A549 treated with AZD9567 at 1 μM for 4 hours (cell line): ENCODE measurements around the gene OPN1LW. TPM values are rescaled to one million over a fixed set of nuclear protein-coding genes. Genes with fewer than 3 reads are reported as not detected.

Experiments used
- total RNA-seq: library from RNA; stranded (reverse); fragments of 200-300 nt; extraction: Qiagen RNA extraction; gene quantifications from 5 replicates; pipeline ENCODE4 v1.2.3, GENCODE V29; 2022; ENCODE audit not compliant: insufficient read depth

OPN1LW gene
- not detected in 5 replicates for total RNA-seq

DNA sequence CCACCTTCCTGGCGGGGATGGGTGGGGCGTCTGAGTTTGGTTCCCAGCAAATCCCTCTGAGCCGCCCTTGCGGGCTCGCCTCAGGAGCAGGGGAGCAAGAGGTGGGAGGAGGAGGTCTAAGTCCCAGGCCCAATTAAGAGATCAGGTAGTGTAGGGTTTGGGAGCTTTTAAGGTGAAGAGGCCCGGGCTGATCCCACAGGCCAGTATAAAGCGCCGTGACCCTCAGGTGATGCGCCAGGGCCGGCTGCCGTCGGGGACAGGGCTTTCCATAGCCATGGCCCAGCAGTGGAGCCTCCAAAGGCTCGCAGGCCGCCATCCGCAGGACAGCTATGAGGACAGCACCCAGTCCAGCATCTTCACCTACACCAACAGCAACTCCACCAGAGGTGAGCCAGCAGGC is at the start of gene OPN1LW:
Gene OPN1LW, plus strand, starts transcription at position 234 of the 400 bp plus-strand sequence. Its CDS starts 41 bp downstream, at position 275.

DNA sequence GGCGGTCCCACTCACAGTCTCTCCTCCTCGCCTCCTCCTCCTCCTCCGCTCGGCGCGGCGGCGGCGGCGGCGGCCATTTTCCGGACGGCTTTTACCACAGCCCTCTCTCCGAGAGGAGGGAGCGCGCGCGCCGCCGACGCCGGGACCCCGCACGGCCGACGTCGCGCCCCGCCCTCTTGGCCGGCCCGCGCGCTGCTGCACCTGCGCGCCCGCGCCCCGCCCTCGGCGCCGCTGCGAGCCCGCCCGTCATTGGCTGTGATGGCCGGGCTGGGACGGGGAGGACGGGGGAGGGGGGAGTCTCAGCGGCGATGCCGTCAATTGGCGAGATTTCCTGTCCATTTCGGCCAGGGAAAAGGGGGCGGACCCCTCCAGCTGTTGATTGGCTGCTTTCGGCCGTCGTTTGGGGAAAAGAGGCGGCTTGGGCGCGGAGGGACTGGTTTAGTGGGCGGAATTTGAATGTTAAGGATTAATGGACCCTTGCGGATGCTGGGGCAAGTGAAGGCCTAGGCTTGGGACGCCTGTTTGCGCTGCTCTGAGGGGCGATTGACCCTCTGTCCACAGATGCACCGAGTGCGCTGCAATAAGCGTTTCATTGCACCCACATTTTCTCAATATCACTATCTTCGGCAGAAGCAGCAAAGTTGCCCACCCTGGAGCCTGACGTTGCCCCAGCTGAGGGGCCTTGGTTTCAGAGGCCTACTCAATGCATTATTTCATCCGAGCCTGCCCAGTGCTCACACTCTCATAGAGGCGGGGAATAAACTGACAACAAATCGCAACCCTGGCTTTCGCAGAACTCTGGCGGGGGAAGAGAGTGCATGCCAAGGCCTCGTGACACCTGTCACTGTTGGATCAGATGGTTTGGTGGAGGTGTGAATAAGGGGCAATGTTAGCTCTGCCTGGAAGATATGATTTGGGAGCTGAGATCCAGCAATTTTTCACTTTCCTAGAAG is 46.2 kb upstream of the OPN1LW start, which contains the start of gene MECP2:
Gene MECP2, minus strand, starts transcription at position 129 of the 953 bp plus-strand sequence.

DNA sequence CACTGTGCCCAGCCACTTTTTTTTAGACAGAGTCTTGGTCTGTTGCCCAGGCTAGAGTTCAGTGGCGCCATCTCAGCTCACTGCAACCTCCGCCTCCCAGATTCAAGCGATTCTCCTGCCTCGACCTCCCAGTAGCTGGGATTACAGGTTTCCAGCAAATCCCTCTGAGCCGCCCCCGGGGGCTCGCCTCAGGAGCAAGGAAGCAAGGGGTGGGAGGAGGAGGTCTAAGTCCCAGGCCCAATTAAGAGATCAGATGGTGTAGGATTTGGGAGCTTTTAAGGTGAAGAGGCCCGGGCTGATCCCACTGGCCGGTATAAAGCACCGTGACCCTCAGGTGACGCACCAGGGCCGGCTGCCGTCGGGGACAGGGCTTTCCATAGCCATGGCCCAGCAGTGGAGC is 38.3 kb downstream of the OPN1LW start, which contains the start of gene OPN1MW:
Gene OPN1MW, plus strand, starts transcription at position 301 of the 400 bp plus-strand sequence. Its CDS starts 82 bp downstream, at position 383.

Other genes starting within 250 kb of the OPN1LW start
- not detected in 5 replicates for gene AVPR2, start 239.6 kb upstream of the OPN1LW start, total RNA-seq
- gene ARHGAP4, start 218.0 kb upstream of the OPN1LW start, total RNA-seq = 1.3 to 2.2 TPM (median 2.0 TPM) in 4 of 5 replicates, not detected in the other
- gene NAA10, start 209.2 kb upstream of the OPN1LW start, total RNA-seq = 188 to 246 TPM (median 219 TPM) in 5 replicates
- 0.22 TPM in 1 of 5 replicates, not detected in the others for gene RENBP, start 199.6 kb upstream of the OPN1LW start, total RNA-seq
- gene HCFC1, start 172.4 kb upstream of the OPN1LW start, total RNA-seq = 35.4 to 41.3 TPM (median 35.6 TPM) in 5 replicates
- gene TMEM187, start 171.5 kb upstream of the OPN1LW start, total RNA-seq = 5.8 to 12.2 TPM (median 7.4 TPM) in 5 replicates
- gene IRAK1, start 124.3 kb upstream of the OPN1LW start, total RNA-seq = 191 to 220 TPM (median 203 TPM) in 5 replicates
- gene MECP2, start 46.5 kb upstream of the OPN1LW start, total RNA-seq = 16.6 to 22.0 TPM (median 19.4 TPM) in 5 replicates
- not detected in 5 replicates for gene OPN1MW, start 38.4 kb downstream of the OPN1LW start, total RNA-seq
- gene OPN1MW2, start 75.5 kb downstream of the OPN1LW start, total RNA-seq = not detected in 5 replicates
- not detected in 5 replicates for gene OPN1MW3, start 113.3 kb downstream of the OPN1LW start, total RNA-seq
- gene TEX28, start 150.9 kb downstream of the OPN1LW start, total RNA-seq = not detected in 5 replicates
- gene TKTL1, start 151.6 kb downstream of the OPN1LW start, total RNA-seq = 0.03 to 0.06 TPM in 2 of 5 replicates, not detected in the others
- gene FLNA, start 230.4 kb downstream of the OPN1LW start, total RNA-seq = 1,398 to 1,786 TPM (median 1,537 TPM) in 5 replicates
- 139 to 167 TPM (median 160 TPM) in 5 replicates for gene EMD, start 235.1 kb downstream of the OPN1LW start, total RNA-seq